ENCODE results near the gene OTUD7B.
"Not testable (repeated sequence)": the region's sequence is repeated elsewhere in the genome, so short reads cannot be mapped to it uniquely, and the experiment has no call there.

The OTUD7B gene

GRCh38 chr1:149957548-149957947 lies 53.0 kb downstream of the OTUD7B start:
- H3K9me3 Mint-ChIP-seq, H3K4me3 Mint-ChIP-seq, H3K27ac Mint-ChIP-seq, DNase-seq, H3K27me3 Mint-ChIP-seq, CTCF ChIA-PET: not testable (repeated sequence)
- H3K36me3 Mint-ChIP-seq, result peaks cover 33% of the 10 kb centered on the region
- peaks cover 11% of the 10 kb centered on the region for H3K4me1 Mint-ChIP-seq

GRCh38 chr1:149949911-149950310 lies 60.6 kb downstream of the OTUD7B start:
- DNase-seq, result no peak
- H3K4me1 Mint-ChIP-seq, result no peaks in the 10 kb centered on the region
- H3K4me3 Mint-ChIP-seq, result no peak overlapping the region
- peaks cover 30% of the 10 kb centered on the region for H3K36me3 Mint-ChIP-seq
- CTCF ChIA-PET, result interaction anchor here (1.3 kb wide), 1 partner anchor 62 kb away, joined by 3 read pairs; a partner anchor contains a TSS
- H3K9me3 Mint-ChIP-seq, result no peaks in the 10 kb centered on the region
- no peak overlapping the region for H3K27ac Mint-ChIP-seq
- H3K27me3 Mint-ChIP-seq, result no peaks in the 10 kb centered on the region

DNA sequence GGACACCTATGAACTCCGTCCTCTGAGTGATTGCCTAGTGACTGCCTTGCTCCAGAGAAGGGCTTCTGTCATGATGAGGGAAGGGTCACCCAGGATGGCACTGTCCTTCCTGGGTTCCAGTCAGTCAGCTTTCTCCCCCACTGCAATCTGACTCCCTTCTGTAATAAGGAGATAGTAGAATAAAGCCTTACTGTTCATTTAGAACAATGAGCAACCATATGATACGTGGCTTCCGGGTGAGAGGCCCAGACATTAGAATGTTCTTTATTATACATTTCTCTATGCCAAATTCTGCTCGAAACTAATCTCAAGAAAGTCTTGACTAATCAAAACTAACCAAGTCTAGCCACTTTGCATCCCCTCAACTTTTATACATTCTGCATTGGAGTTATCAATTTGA lies 65.3 kb downstream of the OTUD7B start:
- H3K4me3 Mint-ChIP-seq, result no peak overlapping the region
- no peaks in the 10 kb centered on the region for H3K27me3 Mint-ChIP-seq
- no peaks in the 10 kb centered on the region for H3K9me3 Mint-ChIP-seq
- DNase-seq, result no peak
- no peak overlapping the region for H3K27ac Mint-ChIP-seq
- CTCF ChIA-PET, result interaction anchor here (0.6 kb wide), 1 partner anchor 221 kb away, joined by 3 read pairs; no protein-coding TSS in a partner anchor
- H3K36me3 Mint-ChIP-seq, result peaks cover 27% of the 10 kb centered on the region
- H3K4me1 Mint-ChIP-seq, result peaks cover 6% of the 10 kb centered on the region

- no peak overlapping the region for H3K4me3 Mint-ChIP-seq
- no peaks in the 10 kb centered on the region for H3K27me3 Mint-ChIP-seq
- H3K27ac Mint-ChIP-seq, result no peak overlapping the region
- no peak for DNase-seq
- CTCF ChIA-PET, result interaction anchor here (1.4 kb wide), 1 partner anchor 20 kb away, joined by 3 read pairs; no protein-coding TSS in a partner anchor
- H3K36me3 Mint-ChIP-seq, result peaks cover 19% of the 10 kb centered on the region
- no peaks in the 10 kb centered on the region for H3K9me3 Mint-ChIP-seq
- H3K4me1 Mint-ChIP-seq, result peaks cover 23% of the 10 kb centered on the region
Observed at GRCh38 chr1:149942885-149943284, 67.6 kb downstream of the OTUD7B start.

DNA sequence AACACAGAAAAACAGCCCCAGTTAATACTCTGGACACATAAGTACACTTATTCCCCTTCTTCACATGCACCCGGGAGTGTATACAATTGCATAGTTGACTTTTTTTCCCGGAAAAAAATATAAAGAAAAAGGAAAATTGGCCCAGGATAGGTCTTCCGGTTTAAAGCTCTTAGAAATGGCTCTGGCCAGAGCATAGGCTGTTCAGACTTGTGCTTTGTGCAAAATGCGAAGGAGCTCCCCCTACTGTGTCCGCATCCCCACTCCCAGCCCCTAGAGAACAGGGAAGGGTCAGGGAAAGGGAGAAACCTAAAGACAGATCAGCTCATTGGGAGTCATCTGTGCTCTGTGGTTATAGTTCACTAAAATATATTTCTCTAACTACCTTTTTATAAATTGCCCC lies 68.3 kb downstream of the OTUD7B start:
- Mint-ChIP-seq H3K4me1 (peaks cover 30% of the 10 kb centered on the region), H3K9me3 (no peaks in the 10 kb centered on the region), H3K4me3 (no peak overlapping the region), H3K27me3 (no peaks in the 10 kb centered on the region), H3K27ac (no peak overlapping the region), H3K36me3 (peaks cover 15% of the 10 kb centered on the region)
- DNase-seq, result no peak
- CTCF ChIA-PET, result interaction anchor here (1.4 kb wide), 1 partner anchor 20 kb away, joined by 3 read pairs; no protein-coding TSS in a partner anchor

GRCh38 chr1:149940427-149940826 lies 70.1 kb downstream of the OTUD7B start:
- no peak overlapping the region for H3K4me3 Mint-ChIP-seq
- CTCF ChIA-PET, result interaction anchor here (1.2 kb wide), 1 partner anchor 97 kb away, joined by 4 read pairs; no protein-coding TSS in a partner anchor
- peaks cover 9% of the 10 kb centered on the region for H3K36me3 Mint-ChIP-seq
- H3K4me1 Mint-ChIP-seq, result peaks cover 41% of the 10 kb centered on the region
- DNase-seq, result no peak
- H3K27me3 Mint-ChIP-seq, result peaks cover 3% of the 10 kb centered on the region
- H3K27ac Mint-ChIP-seq, result no peak overlapping the region
- H3K9me3 Mint-ChIP-seq, result no peaks in the 10 kb centered on the region

GRCh38 chr1:149938668-149939003 lies 71.9 kb downstream of the OTUD7B start:
- not testable (repeated sequence) for H3K36me3 Mint-ChIP-seq, H3K9me3 Mint-ChIP-seq, H3K4me3 Mint-ChIP-seq, DNase-seq
- CTCF ChIA-PET, result interaction anchor here (1.1 kb wide), 1 partner anchor 10 kb away, joined by 3 read pairs; no protein-coding TSS in a partner anchor
- peaks cover 10% of the 10 kb centered on the region for H3K27me3 Mint-ChIP-seq
- peak overlapping the region; percentile 78 for H3K27ac Mint-ChIP-seq
- peaks cover 41% of the 10 kb centered on the region for H3K4me1 Mint-ChIP-seq

DNA sequence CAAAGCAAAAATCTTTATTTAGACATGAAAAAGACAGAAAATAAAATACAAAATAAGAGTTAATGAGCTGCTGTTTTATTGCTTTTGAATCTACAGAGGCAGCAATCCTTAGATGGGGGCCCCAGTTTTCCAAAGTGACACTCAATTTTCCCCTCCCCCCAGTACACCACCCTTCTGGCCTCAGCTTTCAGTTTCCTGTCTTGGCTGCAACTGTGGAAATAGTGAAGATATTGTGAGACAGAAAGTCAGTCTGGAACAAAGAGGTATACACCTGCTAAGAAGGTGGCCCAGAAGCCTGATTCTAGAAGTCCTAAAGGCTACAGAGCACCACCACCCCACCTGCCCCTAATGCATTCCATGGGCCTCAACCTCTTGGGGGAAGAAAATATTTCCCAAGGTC lies 72.8 kb downstream of the OTUD7B start:
- peak; percentile 42 for DNase-seq
- H3K36me3 Mint-ChIP-seq, result no peaks in the 10 kb centered on the region
- peaks cover 36% of the 10 kb centered on the region for H3K4me1 Mint-ChIP-seq
- CTCF ChIA-PET, result interaction anchor here (0.6 to 1.1 kb wide), 3 partner anchors 10 to 249 kb away, joined by 3 read pairs; no protein-coding TSS in a partner anchor
- no peaks in the 10 kb centered on the region for H3K9me3 Mint-ChIP-seq
- peaks cover 10% of the 10 kb centered on the region for H3K27me3 Mint-ChIP-seq
- no peak overlapping the region for H3K4me3 Mint-ChIP-seq
- peak overlapping the region; percentile 11 for H3K27ac Mint-ChIP-seq

GRCh38 chr1:149936992-149937705 lies 73.4 kb downstream of the OTUD7B start:
- Mint-ChIP-seq H3K4me1 (peaks cover 38% of the 10 kb centered on the region), H3K27me3 (peaks cover 10% of the 10 kb centered on the region), H3K9me3 (no peaks in the 10 kb centered on the region), H3K36me3 (no peaks in the 10 kb centered on the region), H3K4me3 (no peak overlapping the region), H3K27ac (peak overlapping the region; percentile 11)
- CTCF ChIA-PET, result interaction anchor here (0.6 to 1.1 kb wide), 3 partner anchors 9 to 250 kb away, joined by 3 read pairs; no protein-coding TSS in a partner anchor
- DNase-seq, result no peak

- H3K4me3 Mint-ChIP-seq, result no peak within 1 kb of the TSS
- peak within 1 kb of the TSS; percentile 11 for H3K27ac Mint-ChIP-seq
- DNase-seq, result no peak
- H3K27me3 Mint-ChIP-seq, result peaks cover 10% of the 10 kb centered on the region
- H3K4me1 Mint-ChIP-seq, result peaks cover 46% of the 10 kb centered on the region
- CTCF ChIA-PET, result no interaction called here
- peaks cover 4% of the 10 kb centered on the region for H3K36me3 Mint-ChIP-seq
- no peaks in the 10 kb centered on the region for H3K9me3 Mint-ChIP-seq
Observed at GRCh38 chr1:149936170-149936991, 74.1 kb downstream of the OTUD7B start, which contains the start of gene MTMR11. TSS of gene MTMR11 (minus strand) at chr1:149936879. CDS start at chr1:149936647, 232 bp downstream.

- H3K36me3 Mint-ChIP-seq, result peaks cover 10% of the 10 kb centered on the region
- peaks cover 61% of the 10 kb centered on the region for H3K4me1 Mint-ChIP-seq
- DNase-seq, result no peak
- CTCF ChIA-PET, result interaction anchor here (0.9 kb wide), 1 partner anchor 46 kb away, joined by 4 read pairs; no protein-coding TSS in a partner anchor
- no peaks in the 10 kb centered on the region for H3K9me3 Mint-ChIP-seq
- no peak overlapping the region for H3K4me3 Mint-ChIP-seq
- no peak overlapping the region for H3K27ac Mint-ChIP-seq
- H3K27me3 Mint-ChIP-seq, result peaks cover 10% of the 10 kb centered on the region
Observed at GRCh38 chr1:149934356-149934755, 76.2 kb downstream of the OTUD7B start.

DNA sequence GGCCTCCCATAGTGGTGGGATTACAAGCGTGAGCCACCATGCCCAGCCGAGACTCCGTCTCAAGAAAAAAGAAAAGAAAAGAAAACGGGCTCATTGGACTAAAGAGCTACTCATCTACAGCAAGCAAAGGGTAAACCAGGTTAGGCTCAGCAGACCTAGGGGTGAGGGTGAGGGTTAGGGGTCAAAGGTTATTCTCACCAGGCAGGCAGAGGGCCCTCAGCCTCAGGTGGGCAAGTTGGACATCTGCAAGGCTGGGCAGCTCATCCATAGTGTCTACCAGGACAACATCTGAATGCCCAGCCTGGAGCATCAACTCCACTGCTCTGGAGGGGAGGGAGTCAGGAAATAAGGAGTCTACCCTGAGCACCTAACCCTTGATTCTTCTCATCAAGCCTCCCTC lies 77.3 kb downstream of the OTUD7B start:
- Mint-ChIP-seq H3K27me3 (peaks cover 10% of the 10 kb centered on the region), H3K36me3 (peaks cover 12% of the 10 kb centered on the region), H3K27ac (no peak overlapping the region), H3K4me1 (peaks cover 63% of the 10 kb centered on the region), H3K9me3 (no peaks in the 10 kb centered on the region), H3K4me3 (no peak overlapping the region)
- DNase-seq, result no peak
- CTCF ChIA-PET, result no interaction called here

DNA sequence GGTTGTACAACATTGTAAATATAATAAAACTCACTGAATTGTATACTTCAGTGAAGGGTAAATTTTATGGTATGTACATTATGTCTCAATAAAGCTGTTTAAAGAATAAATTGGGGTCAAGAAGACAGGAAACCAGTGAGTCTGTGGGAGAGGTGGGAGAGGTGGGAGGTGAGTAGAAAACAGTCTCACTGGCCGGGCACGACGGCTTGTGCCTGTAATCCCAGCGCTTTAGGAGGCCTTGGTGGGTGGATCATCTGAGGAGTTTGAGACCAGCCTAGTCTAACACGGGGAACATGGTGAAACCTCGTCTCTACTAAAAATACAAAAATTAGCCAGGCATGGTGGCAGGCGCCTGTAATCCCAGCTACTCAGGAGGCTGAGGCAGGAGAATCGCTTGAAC lies 78.1 kb downstream of the OTUD7B start:
- Mint-ChIP-seq H3K4me3 (no peak overlapping the region), H3K4me1 (peaks cover 60% of the 10 kb centered on the region)
- DNase-seq, result no peak

GRCh38 chr1:149931212-149931790 lies 79.2 kb downstream of the OTUD7B start:
- CTCF ChIA-PET, result no interaction called here
- H3K27ac Mint-ChIP-seq, result peak overlapping the region; percentile 75
- H3K9me3 Mint-ChIP-seq, result no peaks in the 10 kb centered on the region
- peak overlapping the region; percentile 58 for H3K4me3 Mint-ChIP-seq
- peaks cover 7% of the 10 kb centered on the region for H3K27me3 Mint-ChIP-seq
- no peak for DNase-seq
- H3K36me3 Mint-ChIP-seq, result peaks cover 21% of the 10 kb centered on the region
- peaks cover 59% of the 10 kb centered on the region for H3K4me1 Mint-ChIP-seq

More for the DNA sequence above, 78.1 kb downstream of the OTUD7B start:
- CTCF ChIA-PET, result no interaction called here
- H3K36me3 Mint-ChIP-seq, result peaks cover 15% of the 10 kb centered on the region
- no peak overlapping the region for H3K27ac Mint-ChIP-seq
- no peaks in the 10 kb centered on the region for H3K9me3 Mint-ChIP-seq
- peaks cover 10% of the 10 kb centered on the region for H3K27me3 Mint-ChIP-seq
